H9 (cell line): Measurements from ENCODE around the gene PRDM13. TPM values are rescaled to one million over a fixed set of nuclear protein-coding genes. Genes with fewer than 3 reads are reported as not detected.
A peak's percentile ranks its signal among the peaks of the same experiment; 100 is the strongest.

Experiments
- DNase-seq: peaks from one replicate; pipeline ENCODE4 v3.0.0-alpha.2; 2017
- H2AFZ ChIP-seq: one replicate; pipeline ENCODE4 v1.6.1; 2013; ENCODE audit warnings: mild to moderate bottlenecking, low read length, control low read depth, moderate library complexity
- H2AK5ac ChIP-seq: 2 replicates; pipeline ENCODE4 v1.6.1; 2013; ENCODE audit warnings: low read length, control low read depth, mixed read lengths; ENCODE audit not compliant: insufficient read length
- H2BK120ac ChIP-seq: one replicate; pipeline ENCODE4 v1.6.1; 2013; ENCODE audit warnings: low read depth, mild to moderate bottlenecking, low read length, control low read depth, inconsistent platforms; ENCODE audit not compliant: poor library complexity, severe bottlenecking
- H2BK12ac ChIP-seq: 2 replicates; pipeline ENCODE4 v1.6.1; 2013; ENCODE audit warnings: low read length, control low read depth, mixed read lengths, low read depth; ENCODE audit not compliant: insufficient read length
- H2BK15ac ChIP-seq: 2 replicates; pipeline ENCODE4 v1.6.1; 2013; ENCODE audit warnings: low read depth, low read length, control low read depth
- H2BK20ac ChIP-seq: one replicate; pipeline ENCODE4 v1.6.1; 2013; ENCODE audit warnings: low read depth, mild to moderate bottlenecking, low read length, control low read depth, inconsistent platforms; ENCODE audit not compliant: poor library complexity, severe bottlenecking
- H2BK5ac ChIP-seq: 2 replicates; pipeline ENCODE4 v1.6.1; 2013; ENCODE audit warnings: low read length, control low read depth, mixed read lengths; ENCODE audit not compliant: insufficient read length
- H3K14ac ChIP-seq: 2 replicates; pipeline ENCODE4 v1.6.1; 2013; ENCODE audit warnings: low read length, control low read depth; ENCODE audit not compliant: insufficient read depth
- H3K18ac ChIP-seq: 2 replicates; pipeline ENCODE4 v1.6.1; 2013; ENCODE audit warnings: low read depth, mild to moderate bottlenecking, mixed read lengths, low read length, control low read depth; ENCODE audit not compliant: insufficient read length
- H3K23ac ChIP-seq: 2 replicates; pipeline ENCODE4 v1.6.1; 2013; ENCODE audit warnings: low read length, control low read depth, mixed read lengths, low read depth; ENCODE audit not compliant: insufficient read length
- H3K23me2 ChIP-seq: 2 replicates; pipeline ENCODE4 v1.6.1; 2013; ENCODE audit warnings: low read depth, mild to moderate bottlenecking, mixed read lengths, low read length, control low read depth; ENCODE audit not compliant: insufficient read length, poor library complexity, severe bottlenecking
- H3K27ac ChIP-seq: 2 replicates; pipeline ENCODE4 v1.5.1; 2013; ENCODE audit warnings: low read length, control low read depth, mixed read lengths, low read depth; ENCODE audit not compliant: insufficient read length
- H3K27me3 ChIP-seq: 2 replicates; pipeline ENCODE4 v1.6.1; 2013; ENCODE audit warnings: low read length, control low read depth, inconsistent platforms; ENCODE audit not compliant: insufficient read depth
- H3K4ac ChIP-seq: 2 replicates; pipeline ENCODE4 v1.6.1; 2013; ENCODE audit warnings: low read depth, mild to moderate bottlenecking, control low read depth, inconsistent platforms, low read length, moderate library complexity
- H3K4me1 ChIP-seq: 2 replicates; pipeline ENCODE4 v1.6.1; 2013; ENCODE audit warnings: low read length, control low read depth, inconsistent platforms; ENCODE audit not compliant: insufficient read depth
- H3K4me2 ChIP-seq: 2 replicates; pipeline ENCODE4 v1.6.1; 2013; ENCODE audit warnings: low read length, control low read depth, mixed read lengths; ENCODE audit not compliant: insufficient read length, insufficient read depth
- H3K56ac ChIP-seq: 2 replicates; pipeline ENCODE4 v1.6.1; 2013; ENCODE audit warnings: low read depth, mild to moderate bottlenecking, mixed read lengths, low read length, control low read depth; ENCODE audit not compliant: insufficient read length
- H3K79me1 ChIP-seq: 2 replicates; pipeline ENCODE4 v1.6.1; 2013; ENCODE audit warnings: low read depth, mild to moderate bottlenecking, moderate library complexity, low read length, control low read depth, inconsistent platforms; ENCODE audit not compliant: insufficient read depth, poor library complexity, severe bottlenecking
- H3K79me2 ChIP-seq: 2 replicates; pipeline ENCODE4 v1.6.1; 2013; ENCODE audit warnings: low read length, control low read depth, inconsistent platforms; ENCODE audit not compliant: insufficient read depth
- H3K9ac ChIP-seq: 2 replicates; pipeline ENCODE4 v1.6.1; 2013; ENCODE audit warnings: low read length, control low read depth, mixed read lengths; ENCODE audit not compliant: insufficient read length; ENCODE audit errors: extremely low read depth
- H3K9me3 ChIP-seq: one replicate; pipeline ENCODE4 v1.6.1; 2013; ENCODE audit warnings: low read depth, low read length, inconsistent platforms; ENCODE audit not compliant: control insufficient read depth
- H3T11ph ChIP-seq: one replicate; pipeline ENCODE4 v1.6.1; 2013; ENCODE audit warnings: mild to moderate bottlenecking, low read length, control low read depth, inconsistent platforms
- H4K20me1 ChIP-seq: one replicate; pipeline ENCODE4 v1.6.1; 2013; ENCODE audit not compliant: control insufficient read depth, insufficient read length, insufficient read depth
- H4K5ac ChIP-seq: 2 replicates; pipeline ENCODE4 v1.6.1; 2013; ENCODE audit warnings: low read depth, mild to moderate bottlenecking, mixed read lengths, low read length, control low read depth; ENCODE audit not compliant: insufficient read length
- H4K8ac ChIP-seq: replicated peaks from 2 replicates; pipeline ENCODE4 v1.6.1; 2013; ENCODE audit warnings: low read length, control low read depth, mixed read lengths, low read depth; ENCODE audit not compliant: insufficient read length
- H4K91ac ChIP-seq: 2 replicates; pipeline ENCODE4 v1.6.1; 2013; ENCODE audit warnings: low read depth, mild to moderate bottlenecking, moderate library complexity, mixed read lengths, low read length, control low read depth; ENCODE audit not compliant: insufficient read length
- H3K27ac Mint-ChIP-seq, 3 experiments: 2 replicates in 2 of 3; 3 replicates in 1 of 3; pipeline ENCODE4 v1.8.0; 2020 to 2021; ENCODE audit warnings: mixed read lengths in 3 of 3, mild to moderate bottlenecking in 1 of 3, moderate library complexity in 1 of 3
- H3K27me3 Mint-ChIP-seq: 2 replicates; pipeline ENCODE4 v1.8.0; 2021; ENCODE audit warnings: low read depth, mild to moderate bottlenecking, moderate library complexity, mixed read lengths
- H3K36me3 Mint-ChIP-seq, 3 experiments: 2 replicates in 2 of 3; 3 replicates in 1 of 3; pipeline ENCODE4 v1.8.0; 2020 to 2021; ENCODE audit warnings: low read depth in 3 of 3, mixed read lengths in 3 of 3; ENCODE audit not compliant: insufficient read depth in 1 of 3
- H3K4me1 Mint-ChIP-seq, 2 experiments: 2 replicates each; pipeline ENCODE4 v1.8.0; 2020; ENCODE audit warnings: mixed read lengths in 2 of 2
- H3K4me3 Mint-ChIP-seq, 2 experiments: 2 replicates in 1 of 2; 3 replicates in 1 of 2; pipeline ENCODE4 v1.8.0; 2020 to 2021; ENCODE audit warnings: mild to moderate bottlenecking in 2 of 2, mixed read lengths in 2 of 2, moderate library complexity in 1 of 2
- H3K9me3 Mint-ChIP-seq, 2 experiments: 2 replicates in 1 of 2; 3 replicates in 1 of 2; pipeline ENCODE4 v1.8.0; 2020; ENCODE audit warnings: mild to moderate bottlenecking in 2 of 2, mixed read lengths in 2 of 2, moderate library complexity in 1 of 2
- CTCF ChIP-seq: fragments of 200-600 bp; sonication (generic); conservative IDR thresholded peaks from 3 replicates; pipeline ENCODE4 v1.8.0; 2021; ENCODE audit warnings: antibody characterized with exemption, mild to moderate bottlenecking
- WGBS: extraction: QIAGEN DNeasy Blood & Tissue Kit; methylation state at CpG from one replicate; pipeline ENCODE4 v1.1.7; 2013; ENCODE audit warnings: missing lambda C conversion rate, low lambda C conversion rate, mixed read lengths; ENCODE audit not compliant: insufficient read length; ENCODE audit errors: extremely low coverage; 5-methylcytosine and 5-hydroxymethylcytosine counted together
- total RNA-seq: library from RNA; stranded (reverse); gene quantifications from 2 replicates; pipeline ENCODE4 v1.2.1, GENCODE V29; 2021

Gene PRDM13
- total RNA-seq, 1 experiment from 2014 or later: not detected

- H3K56ac ChIP-seq: no peak overlapping the region
- no peaks in the 10 kb centered on the region for H3K4me1 ChIP-seq
- H2BK20ac ChIP-seq: no peak overlapping the region
- H3K79me2 ChIP-seq: no peaks in the 10 kb centered on the region
- peaks cover 92% of the 10 kb centered on the region for H3K27me3 Mint-ChIP-seq
- peak overlapping the region; percentile 39 for H3K4me2 ChIP-seq
- H3K27me3 ChIP-seq: peaks cover 73% of the 10 kb centered on the region
- H3K9me3 Mint-ChIP-seq: peaks cover 2 to 5% of the 10 kb centered on the region in 2 experiments; a peak in 1 of 5 replicates
- no peaks in the 10 kb centered on the region for H3K79me1 ChIP-seq
- no peak overlapping the region for H4K5ac ChIP-seq
- H3K4me3 Mint-ChIP-seq: peak overlapping the region; percentile 66 to 82
- H2BK15ac ChIP-seq: no peak overlapping the region
- no peak overlapping the region for H2BK5ac ChIP-seq
- no peaks in the 10 kb centered on the region for H3K36me3 Mint-ChIP-seq
- no peak overlapping the region for H3K27ac Mint-ChIP-seq
- H4K91ac ChIP-seq: no peak overlapping the region
- peaks cover 12 to 27% of the 10 kb centered on the region in 2 experiments for H3K4me1 Mint-ChIP-seq
- H2BK12ac ChIP-seq: no peak overlapping the region
- H3K14ac ChIP-seq: no peak overlapping the region
- no CpG with 5 or more reads among the region's 52 CpGs for WGBS
- H3K23ac ChIP-seq: no peak overlapping the region
- peak; percentile 70 for TF ChIP-seq CTCF
- no peak overlapping the region for H2AFZ ChIP-seq
- DNase-seq: peak; percentile 92
- H3K23me2 ChIP-seq: peaks cover 6% of the 10 kb centered on the region
- H3K18ac ChIP-seq: no peak overlapping the region
- H2BK120ac ChIP-seq: no peak overlapping the region
- no peak overlapping the region for H3T11ph ChIP-seq
- no peak overlapping the region for H3K9ac ChIP-seq
- H3K4ac ChIP-seq: no peak overlapping the region
- H3K9me3 ChIP-seq: no peaks in the 10 kb centered on the region
- no peak overlapping the region for H4K8ac ChIP-seq
- no peak overlapping the region for H2AK5ac ChIP-seq
- H4K20me1 ChIP-seq: no peaks in the 10 kb centered on the region
- H3K27ac ChIP-seq: no peak overlapping the region
Measured at GRCh38 chr6:99588618-99589289, 17.9 kb upstream of the PRDM13 start.
